KOPT-K1 (cell line): ENCODE results near the gene KRTAP4-11.
"Not testable (repeated sequence)": the region's sequence is repeated elsewhere in the genome, so short reads cannot be mapped to it uniquely, and the experiment has no call there.

Experiments used
- H3K27ac ChIP-seq: fragments of 200-600 bp; sonication (generic); 2 replicates; pipeline ENCODE4 v1.5.1; 2016; ENCODE audit warnings: antibody characterized with exemption, mild to moderate bottlenecking, low read depth, low read length; ENCODE audit not compliant: poor library complexity, severe bottlenecking
- H3K36me3 ChIP-seq: fragments of 200-600 bp; sonication (generic); 2 replicates; pipeline ENCODE4 v1.5.1; 2017; ENCODE audit warnings: antibody characterized with exemption, mild to moderate bottlenecking, low read length, moderate library complexity; ENCODE audit not compliant: insufficient read depth
- H3K9me3 ChIP-seq: fragments of 200-600 bp; sonication (generic); 2 replicates; pipeline ENCODE4 v1.5.1; 2017; ENCODE audit warnings: antibody characterized with exemption, low read length, mild to moderate bottlenecking; ENCODE audit not compliant: insufficient read depth, poor library complexity, severe bottlenecking

The KRTAP4-11 gene

DNA sequence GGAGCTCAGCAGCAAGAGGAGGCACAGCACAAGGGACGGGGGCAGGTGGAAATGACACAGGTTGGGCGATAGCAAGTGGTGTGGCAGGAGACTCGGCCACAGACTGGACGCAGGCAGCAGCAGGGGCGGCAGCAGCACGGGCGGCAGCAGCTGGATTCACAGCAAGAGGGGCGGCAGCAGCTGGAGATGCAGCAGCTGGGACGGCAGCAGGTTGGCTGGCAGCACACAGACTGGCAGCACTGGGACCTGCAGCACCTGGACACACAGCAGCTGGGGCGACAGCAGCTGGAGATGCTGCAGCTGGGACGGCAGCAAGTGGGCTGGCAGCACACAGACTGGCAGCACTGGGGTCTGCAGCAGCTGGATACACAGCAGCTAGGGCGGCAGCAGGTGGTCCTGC lies 21.7 kb upstream of the KRTAP4-11 start:
- H3K9me3 ChIP-seq, result peaks cover 34% of the 10 kb centered on the region
- H3K36me3 ChIP-seq, H3K27ac ChIP-seq: not testable (repeated sequence)

DNA sequence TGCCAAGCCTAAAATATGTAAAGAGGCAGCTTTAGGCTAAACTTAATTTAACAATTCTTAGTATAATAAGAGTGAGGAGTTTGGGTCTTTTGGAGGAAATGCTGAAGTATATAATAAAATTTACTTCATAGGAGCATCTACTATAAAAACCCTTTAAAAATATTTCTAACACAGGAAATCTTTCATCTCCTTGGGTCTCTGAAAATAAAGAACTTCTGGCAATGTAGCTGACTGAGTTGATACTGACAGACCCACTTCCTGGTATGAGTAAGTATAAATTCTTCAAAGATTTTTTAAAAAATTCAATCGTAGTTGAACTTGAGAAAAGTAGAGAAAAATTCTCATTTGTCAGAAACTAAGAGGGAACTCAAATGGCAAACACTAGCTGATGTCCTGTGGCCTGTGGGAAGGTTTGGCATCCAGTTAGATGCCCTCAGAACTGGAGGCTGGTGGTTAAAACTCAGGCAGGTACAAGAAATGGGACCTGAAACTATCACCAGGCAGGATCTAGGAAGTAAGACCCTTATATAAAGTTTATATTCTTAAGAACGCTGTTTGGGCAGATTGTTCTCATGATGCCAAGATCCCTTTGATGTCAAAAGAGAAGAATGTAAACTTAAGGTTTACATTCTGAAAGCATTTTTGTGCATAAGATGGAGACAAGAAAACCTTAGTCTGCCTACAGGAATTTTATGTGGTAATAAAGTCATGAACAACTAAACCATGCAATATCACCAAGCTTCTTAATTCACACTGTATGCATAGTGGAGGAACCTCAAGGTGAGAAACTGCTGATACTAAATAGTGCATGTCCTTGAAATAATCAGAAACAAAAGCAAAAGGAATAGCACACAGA lies 15.9 kb upstream of the KRTAP4-11 start:
- Histone ChIP-seq H3K27ac (no peak overlapping the region), H3K9me3 (no peaks in the 10 kb centered on the region), H3K36me3 (no peaks in the 10 kb centered on the region)

DNA sequence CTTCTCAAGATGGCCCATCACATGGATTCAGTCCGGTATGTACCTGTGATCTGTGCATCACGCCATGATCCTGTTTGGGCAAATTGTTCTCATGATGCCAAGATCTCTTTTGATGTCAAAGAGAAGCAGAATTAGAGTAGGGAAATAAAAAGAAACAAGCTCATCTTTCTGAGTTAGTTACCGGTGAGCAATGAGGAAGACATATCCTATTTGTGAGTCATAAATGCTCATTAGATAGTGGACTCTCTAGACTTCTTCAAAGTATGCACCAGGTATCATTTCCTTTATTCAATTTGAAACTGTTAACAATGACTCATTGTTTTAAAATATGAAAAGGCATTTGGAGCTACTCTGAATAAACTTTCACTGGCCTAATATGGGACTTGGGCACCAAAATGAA lies 13.8 kb upstream of the KRTAP4-11 start:
- Histone ChIP-seq H3K36me3 (no peaks in the 10 kb centered on the region), H3K27ac (no peak overlapping the region), H3K9me3 (no peaks in the 10 kb centered on the region)

DNA sequence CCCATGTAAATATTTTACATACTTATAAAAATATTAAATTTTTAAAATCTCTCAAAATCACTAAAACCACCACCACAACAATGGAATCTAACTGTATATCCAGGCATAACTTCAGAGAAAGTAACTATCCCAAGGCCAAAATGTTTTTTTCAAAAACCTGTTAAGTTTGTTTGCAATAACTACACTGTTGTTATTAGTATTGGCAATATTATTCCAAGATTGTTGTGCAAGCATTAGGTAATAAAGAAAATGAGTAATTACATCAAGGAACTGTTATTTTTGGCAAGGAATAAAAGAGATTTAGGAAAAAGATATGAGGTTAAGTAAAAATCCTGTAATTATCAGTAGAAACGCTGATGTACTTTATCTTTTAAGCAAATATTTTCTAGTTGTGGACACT lies 9.2 kb upstream of the KRTAP4-11 start:
- H3K36me3 ChIP-seq, result no peaks in the 10 kb centered on the region
- H3K9me3 ChIP-seq, result no peaks in the 10 kb centered on the region
- H3K27ac ChIP-seq, result no peak overlapping the region

DNA sequence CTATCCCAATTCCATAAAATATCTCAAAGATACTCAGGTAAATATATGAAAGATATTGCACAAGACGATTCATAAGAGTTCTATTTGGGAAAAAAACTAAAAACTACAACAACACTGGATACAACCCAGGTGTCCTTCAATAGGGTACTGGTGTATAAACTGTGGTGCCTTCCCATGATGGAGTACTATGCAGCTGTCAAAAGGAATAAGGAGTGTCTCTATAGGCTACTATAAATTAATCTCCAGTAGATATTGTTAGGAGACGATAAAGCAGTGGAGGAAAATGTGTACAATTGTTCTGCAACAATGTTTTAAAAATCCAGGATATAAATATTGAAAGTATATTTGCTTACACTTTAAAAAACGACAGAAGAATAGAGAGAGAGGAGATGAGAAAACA lies 8.2 kb upstream of the KRTAP4-11 start:
- Histone ChIP-seq H3K9me3 (no peaks in the 10 kb centered on the region), H3K36me3 (no peaks in the 10 kb centered on the region)

DNA sequence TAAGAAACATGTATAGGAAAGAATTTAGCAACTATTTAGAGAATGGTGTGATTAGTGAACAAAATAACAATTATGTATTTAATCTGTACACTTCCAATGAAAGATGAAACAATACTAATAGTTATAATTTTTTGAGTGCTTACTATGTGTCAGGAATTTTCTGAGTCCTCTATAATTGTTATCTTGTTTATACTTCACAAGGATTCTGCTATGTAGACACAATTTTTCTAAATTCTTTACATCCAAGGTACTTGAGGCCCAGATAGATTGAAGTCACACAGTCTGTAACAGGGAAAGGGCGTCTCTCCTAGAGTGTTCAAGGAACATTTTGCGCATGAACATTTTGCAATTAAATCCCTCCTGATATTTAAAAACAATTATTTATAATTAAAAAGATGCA lies 6.9 kb upstream of the KRTAP4-11 start:
- Histone ChIP-seq H3K9me3 (no peaks in the 10 kb centered on the region), H3K27ac (no peak overlapping the region), H3K36me3 (no peaks in the 10 kb centered on the region)

More for the DNA sequence above, 8.2 kb upstream of the KRTAP4-11 start:
- no peak overlapping the region for H3K27ac ChIP-seq

DNA sequence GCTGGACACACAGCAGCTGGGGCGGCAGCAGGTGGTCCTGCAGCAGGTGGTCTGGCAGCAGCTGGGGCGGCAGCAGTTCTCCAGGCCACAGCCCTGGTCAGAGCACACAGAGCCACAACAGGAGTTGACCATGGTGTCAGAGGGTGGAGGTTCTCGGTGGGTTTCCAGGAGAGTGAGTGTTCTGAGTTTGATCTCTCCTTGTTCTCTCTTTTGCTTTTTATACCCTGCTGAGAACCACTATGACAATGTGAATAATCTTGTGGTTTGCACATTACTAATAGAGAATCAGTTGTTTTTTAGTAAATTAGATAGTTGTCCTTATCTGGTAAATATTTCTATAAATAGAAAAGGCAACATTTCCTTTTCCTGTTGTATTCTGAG lies 5.8 kb upstream of the KRTAP4-11 start, which contains the start of gene KRTAP4-12:
TSS of gene KRTAP4-12 (minus strand) at position 192 of the 381 bp plus-strand sequence. CDS start at position 132, 60 bp downstream.
- H3K27ac ChIP-seq, H3K36me3 ChIP-seq, H3K9me3 ChIP-seq: not testable (repeated sequence)

DNA sequence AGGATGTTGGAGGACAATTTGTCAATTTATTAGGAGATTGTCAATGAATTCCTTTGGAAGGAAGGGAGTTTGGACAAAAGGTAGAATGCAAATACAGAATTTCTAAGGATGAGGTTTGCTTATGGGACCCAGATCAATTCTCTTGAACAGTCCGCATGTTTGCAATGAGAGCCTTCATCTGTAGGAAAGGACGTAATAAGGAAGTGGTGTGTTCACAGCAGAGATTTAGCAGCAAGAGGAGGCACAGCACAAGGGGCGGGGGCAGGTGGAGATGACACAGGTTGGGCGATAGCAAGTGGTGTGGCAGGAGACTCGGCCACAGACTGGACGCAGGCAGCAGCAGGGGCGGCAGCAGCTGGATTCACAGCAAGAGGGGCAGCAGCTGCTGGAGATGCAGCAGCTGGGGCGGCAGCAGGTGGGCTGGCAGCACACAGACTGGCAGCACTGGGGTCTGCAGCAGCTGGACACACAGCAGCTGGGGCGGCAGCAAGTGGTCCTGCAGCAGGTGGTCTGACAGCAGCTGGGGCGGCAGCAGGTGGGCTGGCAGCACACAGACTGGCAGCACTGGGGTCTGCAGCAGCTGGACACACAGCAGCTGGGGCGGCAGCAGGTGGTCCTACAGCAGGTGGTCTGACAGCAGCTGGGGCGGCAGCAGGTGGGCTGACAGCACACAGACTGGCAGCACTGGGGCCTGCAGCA lies 5.3 kb upstream of the KRTAP4-11 start:
- H3K27ac ChIP-seq, H3K36me3 ChIP-seq, H3K9me3 ChIP-seq: not testable (repeated sequence)

DNA sequence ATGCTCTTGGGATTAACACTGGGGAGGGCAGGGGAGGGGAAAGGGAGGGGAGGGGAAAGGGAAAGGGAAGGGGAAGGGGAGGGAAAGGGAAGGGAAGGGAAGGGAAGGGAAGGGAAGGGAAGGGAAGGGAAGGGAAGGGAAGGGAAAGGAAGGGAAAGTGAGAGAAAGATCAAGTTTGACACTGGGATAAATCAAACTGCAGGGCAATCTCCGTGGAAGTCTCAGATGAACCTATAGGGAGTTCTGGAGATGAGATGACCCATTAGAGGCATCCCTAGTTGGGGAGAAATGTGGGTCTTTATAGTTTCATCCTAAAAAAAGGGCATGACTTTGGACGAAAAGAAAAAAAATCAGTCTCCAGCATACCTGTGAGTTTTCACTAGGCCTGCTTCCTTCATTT lies 3.6 kb upstream of the KRTAP4-11 start:
- H3K36me3 ChIP-seq, result no peaks in the 10 kb centered on the region

DNA sequence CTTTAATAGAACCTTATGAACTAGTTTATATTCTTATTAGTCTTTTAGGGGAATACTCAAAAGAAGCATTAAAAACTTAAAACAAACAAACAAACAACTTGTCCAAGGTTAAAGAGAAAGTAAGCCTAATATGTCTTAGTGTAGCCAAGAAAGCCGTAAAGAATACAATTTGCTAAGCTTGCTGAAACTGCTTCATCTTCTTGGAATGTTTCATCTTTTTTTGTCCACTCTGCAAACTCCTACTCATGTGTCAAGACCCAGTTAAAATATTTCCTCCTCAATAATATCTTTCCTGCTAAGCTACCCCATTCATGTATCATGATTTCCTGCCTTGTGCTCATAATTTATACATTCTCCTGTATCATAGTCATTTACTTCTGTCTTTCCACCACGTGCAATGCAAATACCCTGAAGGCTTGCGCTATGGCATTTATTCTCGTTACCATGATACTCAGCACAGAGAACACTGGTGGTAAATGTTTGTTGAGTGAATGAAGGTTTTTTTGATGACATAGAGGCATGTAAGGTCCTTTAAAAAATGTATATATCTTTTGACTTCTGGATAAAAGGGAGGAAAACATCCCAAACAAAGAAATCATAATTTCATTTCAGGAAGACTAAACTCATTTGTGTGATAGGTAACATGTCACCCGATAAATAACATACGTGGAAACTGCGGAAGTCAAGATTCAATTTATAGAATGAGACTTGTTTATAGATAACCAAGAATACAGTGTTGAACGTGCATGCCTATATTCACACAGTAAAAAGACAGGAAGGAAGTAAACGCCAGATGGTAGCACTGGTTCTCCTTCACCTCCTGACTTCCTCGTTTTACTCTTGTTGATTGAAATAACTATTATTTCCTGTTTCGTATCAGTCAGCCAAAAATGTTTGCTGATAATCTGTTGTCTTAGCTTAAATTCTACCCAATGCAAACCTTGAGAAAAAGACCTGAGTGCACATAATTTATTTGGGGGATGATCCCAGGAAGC lies 1.8 kb upstream of the KRTAP4-11 start:
- not testable (repeated sequence) for H3K36me3 ChIP-seq, H3K27ac ChIP-seq, H3K9me3 ChIP-seq

More for the DNA sequence above, 3.6 kb upstream of the KRTAP4-11 start:
- Histone ChIP-seq H3K27ac (no peak overlapping the region), H3K9me3 (no peaks in the 10 kb centered on the region)

DNA sequence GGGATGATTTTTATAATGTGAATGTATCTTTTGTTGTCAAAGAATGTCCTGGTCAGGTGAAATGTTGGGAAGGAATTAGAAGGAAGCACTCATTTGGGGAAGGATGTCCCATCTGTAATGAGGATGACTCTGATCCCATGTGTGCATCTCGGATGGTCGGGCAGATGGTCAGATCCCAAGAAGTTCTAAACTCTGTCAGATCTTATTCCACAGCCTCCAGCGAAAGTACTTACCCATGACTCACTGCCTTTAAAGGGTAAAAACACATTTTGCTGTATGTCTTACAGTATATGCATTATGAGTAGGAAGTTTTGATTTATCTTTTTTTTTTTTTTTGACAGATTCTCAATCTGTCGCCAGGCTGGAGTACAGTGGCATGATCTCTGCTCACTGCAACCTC lies 548 bp upstream of the KRTAP4-11 start:
- Histone ChIP-seq H3K9me3 (peaks cover 4% of the 10 kb centered on the region), H3K27ac (no peak overlapping the region), H3K36me3 (no peaks in the 10 kb centered on the region)

DNA sequence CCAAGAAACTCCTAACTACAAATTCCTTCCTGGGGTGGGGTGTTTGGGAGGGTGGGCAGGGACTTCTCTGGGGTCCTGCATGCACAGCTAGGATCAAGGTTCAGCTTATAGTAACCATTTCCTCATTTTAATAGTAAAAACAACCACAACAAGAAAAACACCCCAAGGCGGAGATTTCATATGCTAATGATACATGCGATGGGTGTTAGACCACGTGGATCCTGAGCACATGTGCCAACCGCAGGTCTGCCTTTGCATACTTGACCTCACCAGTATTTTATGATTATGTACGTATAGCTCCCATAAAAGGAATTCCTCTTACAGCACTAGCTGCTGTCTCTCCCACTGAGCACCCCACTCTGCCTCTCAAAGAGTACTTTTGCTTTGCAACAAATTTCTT lies 1.9 kb downstream of the KRTAP4-11 start:
- Histone ChIP-seq H3K9me3 (peaks cover 20% of the 10 kb centered on the region), H3K36me3 (no peaks in the 10 kb centered on the region), H3K27ac (no peak overlapping the region)

DNA sequence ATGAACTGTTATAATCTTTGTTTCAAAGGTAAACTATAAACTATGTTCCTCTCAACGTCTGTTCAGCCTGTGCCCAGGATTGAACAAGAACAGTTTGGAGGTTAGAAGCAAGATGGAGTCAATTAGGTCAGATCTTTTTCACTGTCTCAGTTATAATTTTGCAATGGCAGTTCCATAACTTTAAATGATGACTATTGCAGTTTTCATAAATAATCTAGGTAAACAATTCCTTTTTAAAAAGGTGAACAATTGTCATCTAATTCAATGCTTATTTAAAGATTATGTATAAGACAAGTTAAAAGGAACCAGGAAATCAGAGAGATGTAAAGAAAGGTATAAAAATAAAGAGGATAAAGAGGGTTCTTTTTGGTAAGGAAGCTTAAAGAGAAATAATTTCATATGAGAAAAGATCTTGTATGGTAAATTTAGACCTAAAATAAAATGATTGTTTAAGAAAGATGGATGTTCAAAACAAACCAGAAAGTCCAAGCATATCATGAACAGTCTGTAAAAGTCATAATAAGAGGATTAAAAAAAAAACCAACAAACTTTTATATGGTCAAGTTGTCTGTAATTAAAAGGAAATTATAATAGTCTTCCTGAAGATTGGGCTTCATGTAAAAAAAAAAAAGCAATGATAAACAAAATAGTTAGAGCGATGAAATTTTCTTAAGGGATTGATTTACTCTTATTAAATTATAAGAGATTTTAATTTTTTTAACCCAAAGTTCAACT lies 6.9 kb downstream of the KRTAP4-11 start:
- Histone ChIP-seq H3K9me3 (peaks cover 20% of the 10 kb centered on the region), H3K36me3 (no peaks in the 10 kb centered on the region), H3K27ac (no peak overlapping the region)

DNA sequence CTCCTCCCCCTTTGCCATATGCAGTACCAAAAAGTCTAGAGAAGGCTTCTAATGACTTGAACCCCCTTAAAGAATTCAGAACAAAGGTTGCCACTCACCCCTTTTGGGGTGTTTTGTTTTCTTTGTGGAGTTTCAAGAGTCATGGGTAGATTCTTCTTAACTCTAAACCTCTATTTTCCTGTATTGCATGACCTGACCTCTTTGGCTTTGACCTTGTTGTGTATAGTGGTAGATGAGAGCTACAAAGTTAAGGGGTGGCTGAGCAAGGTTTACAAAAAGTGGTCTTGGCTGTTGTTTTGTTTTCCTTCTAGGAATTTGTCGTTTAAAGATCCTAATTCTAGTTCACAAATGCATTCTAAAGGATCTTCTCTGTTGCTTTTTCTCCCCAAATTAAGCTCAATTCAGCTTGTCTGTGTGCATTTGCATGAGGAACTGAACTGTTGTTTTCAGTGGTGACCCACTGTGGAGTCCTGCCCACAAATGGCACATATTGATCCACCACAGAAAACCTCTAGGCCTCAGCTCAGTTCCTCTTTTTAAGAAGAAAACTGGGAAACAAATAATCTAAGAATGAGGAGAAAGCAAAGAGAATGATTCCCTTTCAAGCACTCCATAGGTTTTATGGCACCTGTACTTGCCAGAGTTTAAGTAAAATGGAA lies 9.3 kb downstream of the KRTAP4-11 start:
- H3K36me3 ChIP-seq, H3K27ac ChIP-seq: not testable (repeated sequence)
- peaks cover 17% of the 10 kb centered on the region for H3K9me3 ChIP-seq
